NT2/D1 (cell line): ENCODE data around the gene TRAPPC3.

Source experiments
- DNase-seq: peaks from one replicate; pipeline ENCODE4 v3.0.0-alpha.2; 2011; ENCODE audit warnings: low read depth, low spot score
- H3K27me3 ChIP-seq: 2 replicates; pipeline ENCODE4 v1.6.0; 2011; ENCODE audit warnings: mild to moderate bottlenecking; ENCODE audit not compliant: insufficient read length, insufficient read depth
- H3K36me3 ChIP-seq: 2 replicates; pipeline ENCODE4 v1.6.1; 2011; ENCODE audit warnings: mild to moderate bottlenecking, low read length, mixed read lengths; ENCODE audit not compliant: insufficient read depth, insufficient read length
- H3K4me1 ChIP-seq: 2 replicates; pipeline ENCODE4 v1.5.1; 2011; ENCODE audit not compliant: insufficient read depth, insufficient read length
- H3K4me3 ChIP-seq: 2 replicates; pipeline ENCODE4 v1.5.1; 2011; ENCODE audit warnings: low read depth; ENCODE audit not compliant: insufficient read length
- H3K9ac ChIP-seq: 2 replicates; pipeline ENCODE4 v1.6.0; 2011; ENCODE audit warnings: low read depth; ENCODE audit not compliant: insufficient read length
- H3K9me3 ChIP-seq: 2 replicates; pipeline ENCODE4 v1.5.1; 2011; ENCODE audit warnings: mild to moderate bottlenecking, low read length; ENCODE audit not compliant: insufficient read depth
- SUZ12 ChIP-seq: IDR thresholded peaks from 2 replicates; pipeline ENCODE4 v1.6.1; 2011; ENCODE audit not compliant: insufficient read length, insufficient read depth; ENCODE audit errors: extremely low read depth
- YY1 ChIP-seq: IDR thresholded peaks from 2 replicates; pipeline ENCODE4 v1.6.1; 2011; ENCODE audit not compliant: insufficient read length, insufficient read depth
- ZNF274 ChIP-seq: IDR thresholded peaks from 2 replicates; pipeline ENCODE4 v1.6.1; 2011; ENCODE audit warnings: mild to moderate bottlenecking, low read depth, low read length

The TRAPPC3 gene

DNA sequence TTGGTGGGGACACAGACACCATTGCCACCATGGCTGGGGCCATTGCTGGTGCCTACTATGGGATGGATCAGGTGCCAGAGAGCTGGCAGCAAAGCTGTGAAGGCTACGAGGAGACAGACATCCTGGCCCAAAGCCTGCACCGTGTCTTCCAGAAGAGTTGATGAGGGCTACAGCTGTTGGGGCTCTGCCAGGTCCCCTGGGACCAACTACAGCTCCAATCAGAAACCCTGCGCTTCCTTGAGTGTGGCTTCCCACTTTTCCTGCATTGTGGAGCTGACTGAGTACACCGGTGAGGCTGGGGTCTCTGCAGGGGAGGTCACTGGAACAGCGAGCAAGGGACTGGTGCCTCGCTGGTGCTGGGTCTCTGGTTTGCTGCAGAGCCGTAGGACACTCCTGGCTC lies 56.1 kb downstream of the TRAPPC3 start:
- H3K4me1 ChIP-seq, result peaks cover 27% of the 10 kb centered on the region
- H3K36me3 ChIP-seq, result peaks cover 77% of the 10 kb centered on the region
- H3K4me3 ChIP-seq, result no peak overlapping the region
- no peaks in the 10 kb centered on the region for H3K9me3 ChIP-seq
- TF ChIP-seq SUZ12 (no peak), YY1 (no peak), ZNF274 (no peak)
- no peak for DNase-seq
- no peak overlapping the region for H3K9ac ChIP-seq
- no peaks in the 10 kb centered on the region for H3K27me3 ChIP-seq

DNA sequence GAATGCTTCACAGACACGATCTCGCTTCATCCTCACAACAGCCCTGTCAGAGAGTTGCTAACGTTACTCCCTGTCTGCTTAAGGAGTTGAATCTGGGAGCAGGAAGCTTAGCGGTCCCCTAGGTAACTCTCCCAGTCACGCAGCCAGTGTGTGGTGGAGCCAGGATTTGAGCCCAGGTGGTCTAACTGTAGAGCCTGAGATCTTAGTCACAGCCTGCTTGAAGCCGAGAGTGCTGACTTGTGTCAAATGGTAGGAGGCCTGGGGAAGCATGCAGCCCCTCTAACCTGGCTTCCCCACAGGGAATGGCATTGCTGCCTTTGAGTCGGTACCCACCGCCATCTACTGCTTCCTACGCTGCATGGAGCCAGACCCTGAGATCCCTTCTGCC lies 56.5 kb downstream of the TRAPPC3 start:
- Histone ChIP-seq H3K4me1 (peaks cover 29% of the 10 kb centered on the region), H3K9ac (no peak overlapping the region), H3K27me3 (no peaks in the 10 kb centered on the region), H3K4me3 (no peak overlapping the region), H3K9me3 (no peaks in the 10 kb centered on the region), H3K36me3 (peaks cover 77% of the 10 kb centered on the region)
- DNase-seq, result no peak
- TF ChIP-seq SUZ12 (no peak), ZNF274 (no peak), YY1 (no peak)

DNA sequence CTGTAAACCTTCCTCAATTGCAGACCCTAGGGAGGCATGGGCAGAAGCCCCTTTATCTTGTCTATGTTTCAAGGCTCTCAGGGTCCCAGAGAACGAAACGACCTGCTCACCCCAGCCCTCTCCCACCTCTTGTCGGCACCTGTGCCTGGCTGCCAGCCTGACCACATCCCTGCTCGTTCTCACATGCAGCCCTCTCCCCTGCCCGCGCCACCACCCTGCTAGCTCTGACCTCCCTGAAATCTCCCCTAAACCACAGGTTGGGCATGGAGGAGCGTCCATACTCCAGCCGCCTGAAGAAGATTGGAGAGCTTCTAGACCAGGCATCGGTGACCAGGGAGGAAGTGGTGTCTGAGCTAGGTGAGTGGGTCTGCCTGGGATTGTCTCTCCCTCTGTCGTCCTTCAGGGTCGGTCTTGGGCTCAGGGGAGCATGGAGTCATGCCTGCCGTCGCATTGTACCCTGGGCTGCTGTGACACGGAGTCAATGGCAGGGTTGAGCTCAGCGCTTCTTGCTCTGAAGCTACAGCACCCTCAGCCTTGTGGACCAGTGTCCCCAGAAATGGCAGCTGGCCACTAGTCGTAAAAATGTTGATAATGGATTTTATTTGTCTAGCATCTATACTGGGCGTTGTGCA lies 57.0 kb downstream of the TRAPPC3 start:
- Histone ChIP-seq H3K9me3 (no peaks in the 10 kb centered on the region), H3K4me1 (peaks cover 28% of the 10 kb centered on the region), H3K4me3 (no peak overlapping the region), H3K27me3 (no peaks in the 10 kb centered on the region), H3K36me3 (peaks cover 77% of the 10 kb centered on the region), H3K9ac (peak overlapping the region; percentile 1)
- no peak for TF ChIP-seq ZNF274
- TF ChIP-seq YY1, result no peak
- no peak for TF ChIP-seq SUZ12
- DNase-seq, result no peak

DNA sequence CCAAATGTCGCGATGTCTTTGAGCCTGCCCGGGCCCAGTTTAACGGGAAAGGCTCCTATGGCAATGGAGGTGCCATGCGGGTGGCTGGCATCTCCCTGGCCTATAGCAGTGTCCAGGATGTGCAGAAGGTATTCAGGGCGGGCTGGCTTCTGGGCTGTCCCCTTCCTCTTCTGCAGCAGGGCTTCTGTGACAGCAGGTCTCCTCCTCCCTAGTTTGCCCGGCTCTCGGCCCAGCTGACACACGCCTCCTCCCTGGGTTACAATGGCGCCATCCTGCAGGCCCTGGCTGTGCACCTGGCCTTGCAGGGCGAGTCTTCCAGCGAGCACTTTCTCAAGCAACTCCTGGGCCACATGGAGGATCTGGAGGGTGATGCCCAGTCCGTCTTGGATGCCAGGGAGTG lies 57.6 kb downstream of the TRAPPC3 start:
- Histone ChIP-seq H3K4me1 (peaks cover 28% of the 10 kb centered on the region), H3K36me3 (peaks cover 74% of the 10 kb centered on the region), H3K4me3 (no peak overlapping the region), H3K9ac (peak overlapping the region; percentile 1), H3K9me3 (no peaks in the 10 kb centered on the region), H3K27me3 (no peaks in the 10 kb centered on the region)
- DNase-seq, result no peak
- TF ChIP-seq YY1, result no peak
- TF ChIP-seq SUZ12, result no peak
- TF ChIP-seq ZNF274, result no peak

DNA sequence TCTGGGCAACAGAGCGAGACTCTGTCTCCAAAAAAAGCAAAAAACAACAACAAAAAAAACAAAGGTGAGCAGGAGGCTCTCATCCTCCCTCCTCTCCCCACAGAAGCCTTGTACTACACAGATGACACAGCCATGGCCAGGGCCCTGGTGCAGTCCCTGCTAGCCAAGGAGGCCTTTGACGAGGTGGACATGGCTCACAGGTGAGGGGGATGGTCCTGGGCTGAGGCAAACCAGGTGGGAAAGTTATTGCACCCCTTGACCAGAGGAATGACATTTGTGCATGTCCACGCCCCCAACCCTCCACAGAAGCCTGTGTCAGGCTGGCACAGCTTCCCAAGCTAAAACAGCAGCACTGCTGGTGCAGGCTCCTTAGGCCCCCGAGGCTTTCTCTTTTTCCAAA lies 58.1 kb downstream of the TRAPPC3 start:
- H3K4me1 ChIP-seq, result peaks cover 29% of the 10 kb centered on the region
- H3K36me3 ChIP-seq, result peaks cover 69% of the 10 kb centered on the region
- no peaks in the 10 kb centered on the region for H3K27me3 ChIP-seq
- TF ChIP-seq ZNF274, result no peak
- TF ChIP-seq SUZ12, result no peak
- TF ChIP-seq YY1, result no peak
- no peaks in the 10 kb centered on the region for H3K9me3 ChIP-seq
- no peak overlapping the region for H3K4me3 ChIP-seq
- no peak for DNase-seq
- H3K9ac ChIP-seq, result no peak overlapping the region

DNA sequence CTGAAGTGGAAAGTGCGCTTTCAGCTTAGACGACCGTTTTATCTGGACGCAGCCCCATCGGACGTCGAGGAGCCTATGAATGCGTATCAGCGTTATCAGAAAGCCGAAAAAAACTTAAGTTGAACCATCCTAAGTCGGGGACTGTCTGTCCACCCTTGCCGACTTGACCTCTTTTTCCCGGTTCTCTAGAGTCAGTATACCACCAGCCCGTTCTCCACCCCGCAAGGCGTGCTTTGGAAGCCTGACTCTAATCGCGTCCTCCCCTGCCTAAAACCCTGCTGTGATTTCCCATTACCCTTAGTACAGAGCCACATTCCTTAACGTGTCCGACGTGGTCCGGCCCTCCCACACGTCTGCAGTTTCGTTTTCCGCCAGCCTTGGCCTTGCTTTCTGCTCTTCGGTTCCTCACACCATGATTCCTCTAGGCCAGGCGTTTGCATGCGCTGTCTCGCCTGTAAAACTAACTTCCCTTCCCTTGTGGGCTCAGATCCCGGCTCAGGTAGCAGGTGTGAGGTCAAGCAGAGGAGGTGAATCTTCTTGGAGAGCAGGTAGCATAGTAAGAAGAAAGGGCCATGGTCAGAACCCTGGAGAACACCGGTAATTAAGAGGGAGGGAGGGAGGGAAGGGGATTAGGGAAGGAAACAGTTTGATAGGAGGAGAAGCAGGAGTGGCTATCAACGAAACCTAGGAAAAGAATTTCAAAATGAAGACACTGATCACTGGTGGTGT lies 59.7 kb downstream of the TRAPPC3 start:
- DNase-seq, result no peak
- H3K4me1 ChIP-seq, result peaks cover 33% of the 10 kb centered on the region
- peak overlapping the region; percentile 97 for H3K9ac ChIP-seq
- H3K27me3 ChIP-seq, result peaks cover 7% of the 10 kb centered on the region
- no peak for TF ChIP-seq SUZ12
- TF ChIP-seq ZNF274, result no peak
- no peak for TF ChIP-seq YY1
- peak overlapping the region; percentile 98 for H3K4me3 ChIP-seq
- H3K36me3 ChIP-seq, result peaks cover 53% of the 10 kb centered on the region
- no peaks in the 10 kb centered on the region for H3K9me3 ChIP-seq

DNA sequence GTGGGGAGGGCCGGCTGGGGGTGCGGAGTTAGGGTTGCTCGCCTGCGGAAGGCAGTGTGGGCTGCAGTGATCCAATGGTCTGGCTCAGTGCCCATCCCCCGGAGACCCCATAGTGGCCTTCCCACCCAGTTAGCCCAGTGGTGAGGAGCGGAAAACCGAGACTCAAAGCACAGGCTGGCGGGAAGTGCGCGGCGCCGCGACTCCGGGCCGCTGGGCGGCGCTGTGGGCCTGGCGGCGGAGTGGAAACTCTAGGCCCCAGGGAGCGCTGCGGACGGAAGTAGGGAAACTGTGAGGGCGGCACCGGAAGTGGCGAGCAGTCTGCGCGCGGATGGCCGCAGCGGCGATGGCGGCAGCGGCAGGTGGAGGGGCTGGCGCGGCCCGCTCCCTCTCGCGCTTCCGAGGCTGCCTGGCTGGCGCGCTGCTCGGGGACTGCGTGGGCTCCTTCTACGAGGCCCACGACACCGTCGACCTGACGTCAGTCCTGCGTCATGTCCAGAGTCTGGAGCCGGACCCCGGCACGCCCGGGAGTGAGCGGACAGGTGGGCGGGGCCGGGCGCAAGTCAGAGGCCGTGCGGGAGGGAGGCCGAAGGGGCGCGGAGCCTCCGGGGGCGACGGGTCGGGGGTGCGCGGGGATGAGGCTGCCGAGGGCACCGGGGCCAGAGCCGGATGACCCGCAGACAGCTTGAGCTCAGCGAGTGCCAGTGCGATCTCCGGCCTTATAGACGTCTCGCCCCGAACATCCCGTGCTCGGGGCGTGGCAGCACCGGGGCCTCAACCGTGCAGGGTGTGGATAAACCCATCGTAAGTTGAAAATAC lies 60.5 kb downstream of the TRAPPC3 start, which contains the start of gene ADPRS:
Gene ADPRS (plus strand): TSS at position 316 of the 816 bp plus-strand sequence. CDS start 13 bp downstream, at position 329.
- Histone ChIP-seq H3K36me3 (peaks cover 45% of the 10 kb centered on the region), H3K4me1 (peaks cover 33% of the 10 kb centered on the region)
- TF ChIP-seq ZNF274 (no peak), YY1 (peak; percentile 80), SUZ12 (no peak)

More for the DNA sequence above, 60.5 kb downstream of the TRAPPC3 start, which contains the start of gene ADPRS:
- Histone ChIP-seq H3K27me3 (peaks cover 9% of the 10 kb centered on the region), H3K9ac (peak within 1 kb of the TSS; percentile 97), H3K9me3 (no peaks in the 10 kb centered on the region), H3K4me3 (peak within 1 kb of the TSS; percentile 98)
- DNase-seq, result peak; percentile 94
